ENCODE measurements around the gene APOC3.
"Not testable (repeated sequence)": the region's sequence is repeated elsewhere in the genome, so short reads cannot be mapped to it uniquely, and the experiment has no call there.

Gene APOC3

GRCh38 chr11:116833491-116833815, 3.7 kb downstream of the APOC3 start:
- ATAC-seq: no peak
- H3K27me3 Mint-ChIP-seq: peaks cover 11% of the 10 kb centered on the region
- no peaks in the 10 kb centered on the region for H3K36me3 Mint-ChIP-seq
- H3K4me1 Mint-ChIP-seq: peaks cover 19% of the 10 kb centered on the region
- no peak overlapping the region for H3K27ac Mint-ChIP-seq
- no peaks in the 10 kb centered on the region for H3K9me3 Mint-ChIP-seq
- no peak overlapping the region for H3K4me3 Mint-ChIP-seq

GRCh38 chr11:116833816-116834534, 4.3 kb downstream of the APOC3 start:
- H3K4me1 Mint-ChIP-seq: peaks cover 19% of the 10 kb centered on the region
- H3K4me3 Mint-ChIP-seq: no peak overlapping the region
- ATAC-seq: no peak
- H3K27ac Mint-ChIP-seq: no peak overlapping the region
- no peaks in the 10 kb centered on the region for H3K36me3 Mint-ChIP-seq
- H3K27me3 Mint-ChIP-seq: peaks cover 11% of the 10 kb centered on the region
- no peaks in the 10 kb centered on the region for H3K9me3 Mint-ChIP-seq

- H3K27me3 Mint-ChIP-seq: peaks cover 11% of the 10 kb centered on the region
- H3K36me3 Mint-ChIP-seq, H3K9me3 Mint-ChIP-seq, H3K27ac Mint-ChIP-seq, ATAC-seq: not testable (repeated sequence)
- H3K4me1 Mint-ChIP-seq: peaks cover 19% of the 10 kb centered on the region
- peak overlapping the region; percentile 21 for H3K4me3 Mint-ChIP-seq
These were observed 4.9 kb downstream of the APOC3 start for GRCh38 chr11:116834535-116835041.

- Mint-ChIP-seq H3K27me3 (peaks cover 11% of the 10 kb centered on the region), H3K9me3 (no peaks in the 10 kb centered on the region), H3K27ac (peak overlapping the region; percentile 32), H3K4me3 (peak overlapping the region; percentile 63), H3K36me3 (no peaks in the 10 kb centered on the region), H3K4me1 (peaks cover 19% of the 10 kb centered on the region)
- peak; percentile 1 for ATAC-seq
These were observed 5.5 kb downstream of the APOC3 start for GRCh38 chr11:116835042-116835772.

GRCh38 chr11:116835791-116836631, 6.3 kb downstream of the APOC3 start:
- H3K4me1 Mint-ChIP-seq: peaks cover 19% of the 10 kb centered on the region
- H3K36me3 Mint-ChIP-seq: no peaks in the 10 kb centered on the region
- no peaks in the 10 kb centered on the region for H3K9me3 Mint-ChIP-seq
- H3K4me3 Mint-ChIP-seq: peak overlapping the region; percentile 63
- H3K27me3 Mint-ChIP-seq: peaks cover 6% of the 10 kb centered on the region
- peak; percentile 86 for ATAC-seq
- peak overlapping the region; percentile 32 for H3K27ac Mint-ChIP-seq

GRCh38 chr11:116836632-116836991, 6.9 kb downstream of the APOC3 start:
- Mint-ChIP-seq H3K36me3 (no peaks in the 10 kb centered on the region), H3K4me1 (peaks cover 19% of the 10 kb centered on the region), H3K27ac (no peak overlapping the region), H3K4me3 (no peak overlapping the region), H3K27me3 (no peaks in the 10 kb centered on the region), H3K9me3 (no peaks in the 10 kb centered on the region)
- ATAC-seq: no peak

- Mint-ChIP-seq H3K4me3 (no peak within 1 kb of the TSS), H3K27ac (no peak within 1 kb of the TSS), H3K4me1 (peaks cover 19% of the 10 kb centered on the region), H3K9me3 (no peaks in the 10 kb centered on the region), H3K36me3 (no peaks in the 10 kb centered on the region), H3K27me3 (no peaks in the 10 kb centered on the region)
- no peak for ATAC-seq
These were observed 7.8 kb downstream of the APOC3 start, which contains the start of gene APOA1 for GRCh38 chr11:116837231-116838091. APOA1 (minus strand) TSS chr11:116837622; CDS start chr11:116837387, 235 bp downstream.

- H3K27ac Mint-ChIP-seq: no peak overlapping the region
- peaks cover 19% of the 10 kb centered on the region for H3K4me1 Mint-ChIP-seq
- no peaks in the 10 kb centered on the region for H3K9me3 Mint-ChIP-seq
- peaks cover 7% of the 10 kb centered on the region for H3K36me3 Mint-ChIP-seq
- no peaks in the 10 kb centered on the region for H3K27me3 Mint-ChIP-seq
- H3K4me3 Mint-ChIP-seq: no peak overlapping the region
- ATAC-seq: no peak
These were observed 8.8 kb downstream of the APOC3 start for GRCh38 chr11:116838321-116839084.

GRCh38 chr11:116840224-116840745, 10.6 kb downstream of the APOC3 start:
- ATAC-seq: no peak
- Mint-ChIP-seq H3K36me3 (peaks cover 19% of the 10 kb centered on the region), H3K9me3 (no peaks in the 10 kb centered on the region), H3K27me3 (no peaks in the 10 kb centered on the region), H3K4me1 (peaks cover 12% of the 10 kb centered on the region), H3K27ac (no peak overlapping the region), H3K4me3 (no peak overlapping the region)

- no peak for ATAC-seq
- H3K27me3 Mint-ChIP-seq: no peaks in the 10 kb centered on the region
- H3K27ac Mint-ChIP-seq: no peak overlapping the region
- H3K9me3 Mint-ChIP-seq: no peaks in the 10 kb centered on the region
- H3K4me1 Mint-ChIP-seq: peaks cover 6% of the 10 kb centered on the region
- H3K36me3 Mint-ChIP-seq: peaks cover 23% of the 10 kb centered on the region
- H3K4me3 Mint-ChIP-seq: no peak overlapping the region
These were observed 11.1 kb downstream of the APOC3 start for GRCh38 chr11:116840746-116841296.

GRCh38 chr11:116842117-116842516, 12.4 kb downstream of the APOC3 start:
- Mint-ChIP-seq H3K4me3 (no peak overlapping the region), H3K4me1 (no peaks in the 10 kb centered on the region), H3K27me3 (no peaks in the 10 kb centered on the region), H3K9me3 (no peaks in the 10 kb centered on the region), H3K27ac (no peak overlapping the region), H3K36me3 (peaks cover 36% of the 10 kb centered on the region)
- no peak for ATAC-seq

GRCh38 chr11:116842909-116843308, 13.2 kb downstream of the APOC3 start:
- H3K27ac Mint-ChIP-seq: no peak overlapping the region

GRCh38 chr11:116843661-116844060, 14.0 kb downstream of the APOC3 start:
- H3K27me3 Mint-ChIP-seq: no peaks in the 10 kb centered on the region
- ATAC-seq: no peak
- H3K36me3 Mint-ChIP-seq: peaks cover 41% of the 10 kb centered on the region
- no peak overlapping the region for H3K4me3 Mint-ChIP-seq
- no peaks in the 10 kb centered on the region for H3K4me1 Mint-ChIP-seq
- H3K27ac Mint-ChIP-seq: no peak overlapping the region
- no peaks in the 10 kb centered on the region for H3K9me3 Mint-ChIP-seq

More at GRCh38 chr11:116842909-116843308, 13.2 kb downstream of the APOC3 start:
- ATAC-seq: no peak
- Mint-ChIP-seq H3K36me3 (peaks cover 39% of the 10 kb centered on the region), H3K4me3 (no peak overlapping the region), H3K4me1 (no peaks in the 10 kb centered on the region), H3K9me3 (no peaks in the 10 kb centered on the region), H3K27me3 (no peaks in the 10 kb centered on the region)

All from stimulated activated memory B cell treated with anti-CD40 and anti-IgM and Interleukin-4, amounts not matched to agents 10 μg/mL and 1 μg/mL and 100 μg/mL, for 72 hours (primary cell).